Epithelial cell of esophagus (primary cell): ENCODE data around the gene FBXO2.

Experiments used
- DNase-seq: peaks from one replicate; pipeline ENCODE4 v3.0.0; 2010; ENCODE audit warnings: low read depth
- H3K4me3 ChIP-seq: 2 replicates; pipeline ENCODE4 v1.5.1; 2011; ENCODE audit warnings: mild to moderate bottlenecking, low read length, control low read depth
- CTCF ChIP-seq: IDR thresholded peaks from 2 replicates; pipeline ENCODE4 v1.5.1; 2011; ENCODE audit warnings: low read depth, mild to moderate bottlenecking, low read length, control low read depth, inconsistent platforms; ENCODE audit not compliant: insufficient read depth; ENCODE audit errors: missing control alignments

Gene FBXO2

GRCh38 chr1:11661103-11661502 is 6.9 kb upstream of the FBXO2 start:
- no peak for TF ChIP-seq CTCF
- no peak for DNase-seq
- H3K4me3 ChIP-seq, result no peak overlapping the region

GRCh38 chr1:11659748-11660147 is 5.5 kb upstream of the FBXO2 start:
- DNase-seq, result no peak
- TF ChIP-seq CTCF, result no peak

GRCh38 chr1:11658542-11658941 is 4.3 kb upstream of the FBXO2 start:
- no peak for DNase-seq
- no peak for TF ChIP-seq CTCF
- no peak overlapping the region for H3K4me3 ChIP-seq

More at GRCh38 chr1:11659748-11660147, 5.5 kb upstream of the FBXO2 start:
- no peak overlapping the region for H3K4me3 ChIP-seq

- no peak for TF ChIP-seq CTCF
Observed at GRCh38 chr1:11657654-11658053, 3.4 kb upstream of the FBXO2 start.

GRCh38 chr1:11654939-11655808 is 945 bp upstream of the FBXO2 start:
- no peak for DNase-seq
- peak overlapping the region; percentile 63 for H3K4me3 ChIP-seq
- TF ChIP-seq CTCF, result no peak

More at GRCh38 chr1:11657654-11658053, 3.4 kb upstream of the FBXO2 start:
- H3K4me3 ChIP-seq, result no peak overlapping the region
- DNase-seq, result no peak

- TF ChIP-seq CTCF, result no peak
- H3K4me3 ChIP-seq, result peak overlapping the region; percentile 75
- DNase-seq, result no peak
Observed at GRCh38 chr1:11653861-11654136, 430 bp downstream of the FBXO2 start.
